HG03280 (cell line): ENCODE results near the gene CD79A.

ENCODE experiments used
- ATAC-seq: cut with Tn5 transposase; IDR thresholded peaks from one replicate; pipeline ENCODE4 v1.9.1; 2021; ENCODE audit warnings: mild to moderate bottlenecking, moderate library complexity; ENCODE audit not compliant: unreplicated experiment

The CD79A gene

GRCh38 chr19:41883463-41883820 is 6.4 kb downstream of the CD79A start:
- ATAC-seq = no peak

DNA sequence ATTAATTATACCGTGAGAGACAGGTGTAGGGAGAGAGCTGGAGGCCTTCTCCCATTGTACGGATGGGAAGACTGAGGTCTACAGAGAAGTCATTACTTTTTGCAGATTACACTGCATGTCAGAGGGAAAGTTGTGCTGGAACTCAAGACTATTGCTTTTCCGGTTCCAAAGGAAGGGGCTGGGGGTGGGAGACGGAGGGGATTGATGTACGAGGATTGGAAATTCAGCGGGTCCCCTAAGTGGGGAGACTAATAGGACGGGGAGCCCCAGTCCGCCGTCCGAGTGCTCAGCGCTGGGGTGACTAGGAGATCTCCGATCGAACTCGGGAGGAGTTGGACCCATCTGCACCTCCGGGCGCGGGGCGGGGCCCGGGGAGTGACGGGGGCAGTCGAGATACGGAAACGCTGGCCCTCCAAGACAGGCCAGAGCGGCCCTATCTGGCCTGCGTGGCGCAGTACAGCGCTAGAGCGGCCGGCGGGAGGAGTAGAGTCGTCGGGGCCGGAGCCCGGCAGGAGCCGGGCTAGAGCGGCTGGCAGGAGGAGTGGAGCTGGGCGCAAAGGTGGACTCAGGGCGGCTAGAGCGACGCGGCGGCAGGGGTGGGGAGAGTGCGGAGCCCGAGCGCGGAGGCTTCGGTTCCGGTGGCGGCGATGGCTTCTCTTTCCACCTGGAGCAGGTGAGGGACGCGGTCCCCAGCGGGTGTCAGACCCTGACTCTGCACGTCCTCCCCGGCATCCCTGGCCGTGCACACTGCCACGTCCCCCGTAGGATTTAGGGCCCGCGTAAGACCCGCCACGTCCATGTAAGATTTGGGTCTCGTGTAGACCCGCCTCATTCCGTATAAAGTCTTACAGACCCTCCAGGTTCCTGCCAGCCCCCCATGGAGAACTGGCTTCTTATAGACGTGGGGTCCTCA is 7.0 kb downstream of the CD79A start:
- peak; percentile 82 for ATAC-seq

DNA sequence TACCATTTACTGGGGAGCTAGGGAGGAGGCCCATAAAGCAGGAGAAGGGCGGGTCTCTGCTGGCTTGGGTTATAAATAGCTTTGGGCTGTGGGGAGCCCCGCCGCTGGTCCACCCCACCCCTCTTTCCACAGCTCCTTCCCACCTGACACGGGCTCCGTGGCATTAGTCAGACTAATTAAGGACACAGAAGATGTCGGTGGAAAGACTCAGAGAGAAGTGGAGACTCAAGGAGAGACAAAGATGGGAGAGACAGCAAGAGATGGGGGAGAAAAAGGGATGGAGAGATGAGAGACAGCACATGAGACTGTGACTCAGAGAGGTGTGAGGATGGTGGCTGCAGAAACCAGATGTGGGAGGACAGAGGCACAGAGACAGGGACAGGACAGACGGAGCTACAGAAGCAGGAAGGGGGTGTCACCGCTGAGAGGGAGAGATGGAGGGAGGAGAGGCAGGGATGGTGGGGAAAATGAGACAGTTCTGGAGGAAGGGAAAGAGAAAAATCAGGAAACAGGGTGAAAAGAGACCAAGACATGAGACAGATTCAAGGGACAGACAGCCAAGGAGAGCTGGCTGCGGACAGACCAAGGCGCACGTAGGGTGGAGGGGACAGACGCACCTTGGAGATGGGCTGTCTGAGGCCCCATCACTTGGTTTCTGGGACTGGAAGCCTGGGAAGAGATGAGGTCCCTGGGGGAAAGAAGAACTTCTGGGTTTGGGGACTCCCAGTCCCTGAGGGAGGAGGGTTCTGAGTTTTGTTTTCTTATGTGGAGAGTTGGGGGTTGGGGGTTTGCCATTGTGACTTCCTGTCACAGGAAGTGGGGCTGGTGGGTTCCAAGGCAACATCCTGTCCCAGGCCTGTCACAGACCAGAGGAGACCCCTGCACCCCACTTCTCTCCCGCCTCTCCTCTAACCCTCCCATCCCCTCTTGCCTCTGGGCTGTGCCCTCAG is 10.0 kb downstream of the CD79A start:
- ATAC-seq = no peak

GRCh38 chr19:41887711-41888382 is 10.8 kb downstream of the CD79A start:
- no peak for ATAC-seq

- no peak for ATAC-seq
These were observed 11.8 kb downstream of the CD79A start for GRCh38 chr19:41888926-41889325.

GRCh38 chr19:41889896-41890295 is 12.8 kb downstream of the CD79A start:
- no peak for ATAC-seq

GRCh38 chr19:41890936-41891335 is 13.9 kb downstream of the CD79A start:
- ATAC-seq = no peak

DNA sequence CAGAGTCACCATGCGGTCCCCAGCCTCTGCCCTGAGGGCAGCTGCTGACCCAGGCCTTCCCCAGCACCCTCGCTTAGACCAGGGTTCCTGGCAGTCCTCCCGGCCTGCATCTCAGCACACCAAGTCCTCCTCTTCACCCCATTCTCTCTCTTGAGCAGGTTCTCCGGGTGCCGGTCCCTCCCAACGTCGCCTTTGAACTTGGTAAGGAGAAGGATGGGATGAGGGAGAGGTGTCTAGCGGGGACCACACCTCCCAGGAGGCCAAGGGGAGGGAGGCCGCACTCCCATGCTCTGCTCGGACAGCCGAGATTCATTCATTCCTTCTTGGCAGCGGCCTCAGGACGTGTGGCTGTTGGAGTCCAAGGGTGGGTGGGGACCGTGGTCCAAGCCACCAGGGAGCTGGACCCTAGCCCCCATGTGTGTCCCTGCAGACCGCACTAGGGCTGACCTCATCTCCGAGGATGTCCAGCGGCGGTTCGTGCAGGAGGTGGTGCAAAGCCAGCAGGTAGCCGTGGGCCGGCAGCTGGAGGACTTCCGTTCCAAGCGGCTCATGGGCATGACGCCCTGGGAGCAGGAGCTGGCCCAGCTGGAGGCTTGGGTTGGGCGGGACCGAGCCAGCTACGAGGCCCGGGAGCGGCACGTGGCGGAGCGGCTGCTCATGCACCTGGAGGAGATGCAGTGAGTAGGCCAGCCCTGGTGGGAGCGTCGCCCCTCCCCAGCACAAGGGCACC is 15.3 kb downstream of the CD79A start:
- ATAC-seq = no peak

- ATAC-seq = no peak
These were observed 16.8 kb downstream of the CD79A start for GRCh38 chr19:41893899-41894298.

DNA sequence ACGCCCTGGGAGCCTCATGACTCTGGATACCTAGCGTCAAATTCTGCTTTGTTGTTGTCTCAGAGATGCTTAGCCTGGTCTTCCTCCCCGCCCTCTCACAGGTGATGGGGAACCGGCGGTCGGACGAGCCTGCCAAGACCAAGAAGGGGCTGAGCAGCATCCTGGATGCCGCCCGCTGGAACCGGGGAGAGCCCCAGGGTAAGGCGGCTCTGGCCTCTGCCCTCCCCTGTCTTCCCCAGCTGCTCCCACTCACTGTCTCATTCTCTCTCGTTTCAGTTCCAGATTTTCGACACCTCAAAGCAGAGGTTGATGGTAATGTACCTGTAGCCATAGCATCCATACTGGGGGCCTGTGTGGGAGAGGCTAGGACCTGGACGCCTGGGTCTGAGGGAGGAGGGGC is 17.3 kb downstream of the CD79A start:
- ATAC-seq = no peak

DNA sequence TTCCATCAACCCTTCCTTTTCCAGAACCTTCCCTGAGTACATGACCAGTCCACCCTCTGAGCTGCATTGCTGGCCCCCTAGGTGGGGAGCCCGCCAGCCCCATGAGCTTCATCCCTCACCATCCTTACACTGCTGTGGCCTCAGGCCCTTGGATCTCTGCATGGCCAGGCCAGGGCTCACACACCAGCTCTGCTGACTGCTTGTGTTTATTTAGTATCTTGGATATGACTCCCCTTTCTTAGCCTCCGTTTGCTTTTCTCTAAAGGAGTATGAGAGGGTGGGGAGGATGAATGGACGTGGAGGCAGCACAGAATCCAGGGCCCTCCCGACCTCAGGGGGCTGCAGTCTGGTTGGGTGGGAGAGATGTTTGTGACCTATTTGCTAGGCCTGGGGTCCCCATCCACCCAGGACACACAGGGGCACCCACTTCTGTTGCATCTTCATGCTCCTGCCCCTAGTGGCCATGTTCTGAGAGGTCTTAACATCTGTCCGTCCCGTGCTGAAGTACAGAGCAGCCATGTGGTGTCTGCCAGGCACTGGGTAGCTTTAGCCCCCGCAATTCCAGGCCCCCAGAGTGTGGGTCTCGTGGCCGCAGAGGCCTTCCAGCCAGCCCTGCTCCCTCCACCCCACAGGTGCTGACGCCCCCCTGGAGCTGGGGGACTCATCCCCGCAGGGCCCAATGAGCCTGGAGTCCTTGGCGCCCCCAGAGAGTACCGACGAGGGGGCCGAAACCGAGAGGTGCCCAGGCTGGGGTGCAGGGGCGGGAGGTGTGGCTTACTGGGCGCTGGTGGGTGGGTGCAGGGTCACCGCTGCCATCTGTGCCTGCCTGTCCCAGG is 18.9 kb downstream of the CD79A start:
- no peak for ATAC-seq

GRCh38 chr19:41896581-41896942 is 19.5 kb downstream of the CD79A start:
- no peak for ATAC-seq

- ATAC-seq = no peak
These were observed 20.1 kb downstream of the CD79A start for GRCh38 chr19:41897181-41897580.

DNA sequence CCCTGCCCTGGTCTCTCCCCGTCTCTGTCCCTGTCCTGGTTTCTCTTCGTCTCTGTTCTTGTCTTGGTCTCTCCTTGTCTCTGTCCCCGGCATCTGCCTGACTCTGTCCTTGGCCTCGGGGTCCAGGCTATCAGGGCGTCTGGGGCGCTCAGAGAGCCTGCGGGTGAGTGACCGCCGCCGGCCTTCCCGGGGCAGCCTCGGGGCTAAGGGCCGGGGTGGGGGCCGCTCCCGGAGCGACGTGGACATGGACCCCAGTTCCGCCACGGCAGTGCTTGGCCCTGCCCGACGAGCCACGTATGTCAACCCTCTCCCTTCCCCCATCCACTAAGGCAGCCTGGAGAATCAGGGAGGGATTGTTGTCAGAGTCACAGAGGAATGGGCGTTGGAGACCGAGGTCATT is 20.7 kb downstream of the CD79A start:
- no peak for ATAC-seq

- ATAC-seq = no peak
These were observed 21.2 kb downstream of the CD79A start for GRCh38 chr19:41898235-41898634.

DNA sequence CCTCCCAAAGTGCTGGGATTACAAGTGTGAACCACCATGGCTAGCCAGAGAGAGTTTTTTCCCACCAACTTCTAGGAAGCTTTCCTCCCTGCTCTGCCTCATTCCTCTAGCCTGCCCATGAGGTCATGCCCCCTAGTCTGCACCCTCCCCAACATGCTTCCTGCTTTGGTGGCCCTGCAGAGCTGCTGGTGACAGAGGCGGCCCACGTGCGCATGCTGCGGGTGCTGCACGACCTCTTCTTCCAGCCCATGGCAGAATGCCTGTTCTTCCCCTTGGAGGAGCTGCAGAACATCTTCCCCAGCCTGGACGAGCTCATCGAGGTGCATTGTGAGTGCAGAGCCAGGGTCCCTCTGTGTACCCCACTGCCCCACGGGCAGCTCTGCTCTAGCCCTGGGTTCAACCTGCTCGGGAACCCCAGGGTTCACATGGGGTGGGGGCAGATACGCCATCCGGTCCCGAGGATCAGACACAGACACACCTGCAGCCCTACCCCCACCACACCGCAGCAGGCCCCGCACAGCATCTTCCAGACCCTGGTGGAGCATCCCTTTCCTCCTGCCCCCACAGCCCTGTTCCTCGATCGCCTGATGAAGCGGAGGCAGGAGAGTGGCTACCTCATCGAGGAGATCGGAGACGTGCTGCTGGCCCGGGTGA is 24.8 kb downstream of the CD79A start:
- no peak for ATAC-seq

GRCh38 chr19:41902594-41902993 is 25.5 kb downstream of the CD79A start:
- no peak for ATAC-seq

DNA sequence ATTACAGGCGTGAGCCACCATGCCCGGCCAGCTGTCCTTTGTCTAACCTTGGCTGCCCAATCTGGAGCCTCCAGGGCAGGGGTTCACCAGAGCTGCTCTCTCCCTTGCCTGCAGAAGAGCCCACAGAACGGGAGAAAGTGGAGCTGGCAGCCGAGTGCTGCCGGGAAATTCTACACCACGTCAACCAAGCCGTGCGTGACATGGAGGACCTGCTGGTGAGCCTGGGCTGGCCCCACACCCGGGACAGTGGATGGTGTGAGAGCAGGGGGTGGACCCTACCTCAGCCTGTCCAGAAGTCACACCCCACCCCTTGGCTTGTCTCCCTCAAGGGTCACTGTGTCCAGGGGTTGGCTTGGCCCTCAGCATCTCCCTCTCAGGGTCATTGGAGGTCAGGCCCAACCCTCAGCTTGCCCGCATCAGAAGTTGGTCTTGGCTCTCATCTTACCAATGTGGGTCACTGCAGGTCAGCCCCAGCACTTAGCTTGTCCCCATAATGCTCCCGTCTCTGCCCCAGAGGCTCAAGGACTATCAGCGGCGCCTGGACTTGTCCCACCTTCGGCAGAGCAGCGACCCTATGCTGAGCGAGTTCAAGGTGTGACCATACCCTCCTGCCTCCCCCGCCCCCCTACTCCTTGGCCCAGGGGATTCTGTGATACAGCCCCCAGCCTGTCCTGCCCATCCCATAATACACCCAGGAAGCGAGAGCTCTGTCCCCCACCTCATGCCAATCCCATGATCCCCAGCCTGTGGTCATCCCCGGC is 26.3 kb downstream of the CD79A start:
- no peak for ATAC-seq
